NAMALWA (cell line): ENCODE measurements around the gene PLPPR2.
"Not testable (repeated sequence)": the region's sequence is repeated elsewhere in the genome, so short reads cannot be mapped to it uniquely, and the experiment has no call there.

Experiments used
- DNase-seq: peaks from one replicate; pipeline ENCODE4 v3.0.0-alpha.2; 2015; ENCODE audit warnings: low spot score

The PLPPR2 gene

DNA sequence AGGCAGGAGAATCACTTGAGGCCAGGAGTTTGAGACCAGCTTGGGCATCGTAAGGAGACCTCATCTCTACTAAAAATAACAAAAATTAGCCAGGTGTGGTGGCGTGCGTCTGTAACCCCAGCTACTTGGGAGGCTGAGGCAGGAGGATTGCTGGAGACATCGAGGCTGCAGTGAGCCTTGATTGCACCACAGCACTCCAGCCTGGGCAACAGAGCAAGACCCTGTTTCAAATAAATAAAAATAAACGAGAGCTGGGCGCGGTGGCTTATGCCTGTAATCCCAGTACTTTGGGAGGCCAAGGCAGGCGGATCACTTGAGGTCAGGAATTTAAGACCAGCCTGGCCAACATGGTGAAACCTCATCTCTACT, 15.1 kb upstream of the PLPPR2 start:
- not testable (repeated sequence) for DNase-seq

DNA sequence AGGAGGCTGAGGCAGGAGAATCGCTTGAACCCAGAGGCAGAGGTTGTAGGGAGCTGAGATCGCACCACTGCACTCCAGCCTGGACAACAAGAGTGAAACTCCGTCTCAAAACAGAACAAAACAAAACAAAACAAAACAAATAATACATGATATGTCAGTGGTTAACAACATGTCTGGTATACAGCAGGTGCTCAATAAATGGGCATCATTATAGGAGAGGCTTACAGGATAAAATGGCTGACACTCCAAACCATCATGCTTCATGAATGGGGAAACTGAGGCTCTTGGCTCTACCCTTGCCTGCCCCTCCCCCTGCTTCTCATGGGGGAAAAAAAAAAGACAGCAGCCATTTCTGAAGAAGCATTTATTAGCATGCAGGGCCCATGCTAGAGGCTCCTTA, 12.8 kb upstream of the PLPPR2 start:
- no peak for DNase-seq

DNA sequence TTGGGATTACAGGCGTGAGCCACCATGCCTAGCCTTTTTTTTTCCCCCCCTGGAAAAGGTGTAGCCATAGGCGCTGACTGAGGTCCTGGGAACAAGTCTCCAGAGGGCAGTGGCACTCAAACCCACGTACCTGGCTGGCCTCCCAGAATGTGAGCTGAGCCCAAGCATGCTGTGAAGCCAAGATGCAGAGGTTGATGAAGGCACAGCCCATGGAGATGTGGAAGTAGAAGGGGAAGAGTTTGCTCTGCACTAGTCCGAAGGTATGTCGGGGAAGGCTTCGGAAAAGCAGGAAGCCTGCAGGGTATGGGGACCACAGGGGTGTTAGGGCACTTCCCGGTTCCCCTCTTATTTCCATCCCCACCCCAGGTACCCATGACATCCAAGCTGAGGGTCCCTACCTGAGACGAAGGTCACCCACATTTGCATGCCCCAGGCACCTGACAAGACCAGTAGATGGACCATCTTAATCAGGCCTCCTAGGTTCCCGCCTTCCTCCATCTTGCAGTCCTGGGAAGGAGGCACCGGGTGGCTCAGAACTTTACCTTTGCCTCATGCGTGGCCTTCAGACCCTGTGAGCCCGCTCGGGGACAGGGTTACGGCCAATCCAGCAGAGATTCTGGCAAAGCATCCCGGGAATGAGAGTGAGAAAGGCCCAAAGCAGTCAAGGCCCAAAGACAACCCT, 10.0 kb upstream of the PLPPR2 start:
- DNase-seq = no peak

DNA sequence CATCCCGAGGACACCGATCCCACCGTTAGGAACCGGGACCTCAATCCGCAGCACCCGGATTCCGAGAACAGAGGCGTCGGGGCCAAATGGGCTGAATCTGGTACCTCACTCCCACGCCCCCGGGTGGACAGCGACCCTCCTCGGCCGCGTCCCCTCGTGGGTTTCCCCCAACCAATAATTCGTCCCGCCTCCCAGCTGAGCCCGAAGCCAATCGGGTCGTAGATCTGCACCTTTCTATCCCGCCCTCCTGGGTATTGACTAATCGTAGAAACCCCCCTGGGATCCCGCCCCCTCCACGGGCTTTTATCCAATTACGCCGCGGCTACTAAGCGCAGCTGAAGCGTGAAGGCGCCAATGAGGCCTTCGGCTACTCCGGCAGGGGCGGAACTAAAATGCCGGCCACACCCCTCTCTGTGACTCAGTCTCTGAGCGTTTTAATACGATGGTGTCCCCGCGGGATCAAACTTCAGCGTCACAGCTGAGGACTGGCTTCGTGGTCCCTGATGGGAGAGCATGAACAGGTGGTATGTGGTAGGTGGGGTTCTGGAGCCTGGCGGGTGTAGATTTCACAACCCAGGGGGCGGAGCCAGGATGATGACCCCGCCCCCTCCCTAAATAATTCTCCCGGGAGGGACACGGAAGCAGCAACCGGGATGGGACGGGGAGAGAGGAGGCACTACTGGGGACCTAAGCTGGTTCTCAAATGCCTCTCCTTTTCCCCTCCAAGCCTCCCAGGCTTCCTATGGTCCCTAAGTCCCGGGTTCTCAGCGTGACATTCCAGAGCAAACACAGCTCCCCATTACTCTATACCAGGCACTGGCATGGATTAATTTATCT, 8.9 kb upstream of the PLPPR2 start, which contains the start of the genes CCDC159 and TMEM205:
CCDC159 (plus strand) TSS at position 416 of the 837 bp plus-strand sequence; CDS start at position 504, 88 bp downstream.
TMEM205 (minus strand) TSS at position 165 of the 837 bp plus-strand sequence. CDS start 649 bp downstream, outside the sequence.
- DNase-seq = peak; percentile 100

DNA sequence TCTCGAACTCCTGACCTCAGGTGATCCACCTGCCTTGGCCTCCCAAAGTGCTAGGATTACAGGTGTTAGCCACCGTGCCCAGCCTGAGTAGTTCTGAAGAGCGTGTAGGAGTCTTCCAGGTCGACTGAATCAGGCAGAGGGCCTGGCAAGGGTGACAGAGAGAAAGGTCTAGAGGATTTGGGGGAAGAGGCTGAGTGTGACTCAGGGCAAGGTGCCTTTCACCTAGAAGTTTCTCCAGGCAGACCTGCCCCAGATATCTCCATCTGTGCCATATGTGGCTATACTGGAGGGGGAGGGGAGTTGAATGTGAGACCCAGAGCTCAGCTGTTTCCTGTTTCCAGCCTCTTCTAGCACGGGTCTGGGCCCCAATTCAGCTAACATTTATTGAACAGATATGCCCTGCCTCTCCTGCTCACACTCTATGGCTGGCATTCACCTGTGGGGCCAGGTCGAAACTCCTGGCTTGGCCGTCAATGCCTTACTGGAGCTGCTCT, 7.6 kb upstream of the PLPPR2 start:
- DNase-seq = no peak

DNA sequence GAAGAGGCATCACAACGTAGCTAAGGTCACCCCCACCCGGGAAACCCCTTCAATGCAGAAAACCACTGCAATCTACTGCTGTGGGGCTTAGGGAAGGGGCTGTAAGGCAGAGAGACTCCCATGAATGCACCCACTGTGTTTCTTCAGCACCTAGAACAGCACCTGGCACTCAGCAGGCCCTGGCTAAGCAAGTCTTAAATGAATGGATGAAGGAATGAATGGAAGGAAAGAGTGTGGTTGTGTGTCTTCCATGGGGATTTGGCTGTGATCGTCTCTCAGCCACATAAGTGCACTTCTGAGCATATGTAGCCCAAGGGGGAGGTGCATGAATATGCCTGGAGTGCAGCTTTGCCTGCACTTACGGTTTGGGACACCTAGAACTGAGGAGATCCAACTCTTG, 6.1 kb upstream of the PLPPR2 start:
- no peak for DNase-seq

DNA sequence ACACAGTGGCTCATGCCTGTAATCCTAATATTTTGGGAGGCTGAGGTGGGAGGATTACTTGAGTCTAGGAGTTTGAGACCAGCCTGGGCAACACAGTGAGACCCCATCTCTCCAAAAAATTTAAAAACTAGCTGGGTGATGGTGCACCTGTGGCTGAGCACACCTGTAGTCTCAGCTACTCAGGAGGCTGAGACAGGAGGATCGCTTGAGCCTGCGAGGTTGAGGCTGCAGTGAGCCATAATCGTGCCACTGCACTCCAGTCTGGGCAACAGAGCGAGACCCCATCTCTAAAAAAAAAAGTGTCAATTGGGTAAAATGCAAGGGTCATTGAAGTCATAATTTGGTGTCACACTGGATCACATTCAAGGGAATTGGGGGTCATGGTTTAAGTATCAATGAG, 1.1 kb upstream of the PLPPR2 start:
- DNase-seq = not testable (repeated sequence)

DNA sequence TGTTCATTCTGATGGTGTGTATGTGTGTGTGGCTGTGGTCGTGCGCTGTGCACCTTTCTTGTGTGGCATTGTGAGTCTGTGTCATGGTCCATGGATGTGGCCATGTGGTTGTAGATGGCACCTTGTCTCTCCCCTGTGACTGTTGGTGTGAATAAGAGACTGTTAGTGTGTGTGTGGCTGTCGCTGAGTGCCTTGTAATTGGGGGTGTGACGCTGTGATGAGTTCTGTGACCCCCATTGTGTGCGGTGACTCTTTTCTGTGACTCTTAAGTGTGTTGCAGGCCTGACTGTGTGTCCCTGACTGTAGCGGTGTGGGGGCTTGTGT, 804 bp downstream of the PLPPR2 start:
- no peak for DNase-seq

DNA sequence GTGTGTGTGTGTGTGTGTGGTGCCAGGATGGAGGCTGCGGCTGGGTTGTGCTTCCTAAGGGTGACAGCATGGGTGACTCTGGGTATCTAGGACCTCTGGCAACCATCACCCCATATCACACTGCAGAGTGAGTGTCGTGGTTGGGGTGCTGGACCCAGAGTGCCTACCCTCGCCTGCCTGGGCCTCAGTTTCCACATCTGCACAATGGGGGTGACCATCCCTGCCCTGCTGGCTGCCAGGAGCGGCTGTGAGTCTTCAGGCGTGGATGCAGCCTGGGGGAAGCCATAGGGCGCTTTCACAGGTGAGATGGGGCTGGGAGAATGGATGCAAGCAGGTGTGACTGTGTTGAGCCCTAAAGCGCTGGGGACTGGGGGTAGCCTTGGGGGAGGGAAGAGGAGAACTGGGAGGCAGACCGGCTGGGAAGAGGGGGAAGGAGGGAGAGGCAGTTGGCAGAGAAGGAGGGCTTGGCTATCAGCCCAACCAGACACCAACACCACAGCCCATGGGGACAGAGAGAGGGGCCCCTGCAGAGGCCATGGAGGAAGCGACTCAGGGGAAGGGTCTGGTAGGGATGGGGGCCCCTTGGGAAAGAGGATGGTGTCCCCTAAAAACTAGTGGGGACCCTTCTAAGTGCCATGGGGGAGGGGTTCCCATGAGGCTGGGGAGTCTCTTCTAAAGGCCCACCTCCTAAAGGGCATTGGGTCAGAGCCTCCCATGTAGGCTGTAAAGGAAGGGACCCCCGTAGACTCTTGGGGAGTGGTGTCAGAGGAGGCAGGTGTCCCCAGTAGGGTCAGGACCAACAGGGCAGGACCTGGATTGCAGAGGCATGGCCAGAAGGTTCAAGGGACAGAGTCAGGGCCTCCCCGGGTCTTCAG, 1.7 kb downstream of the PLPPR2 start:
- DNase-seq = no peak

DNA sequence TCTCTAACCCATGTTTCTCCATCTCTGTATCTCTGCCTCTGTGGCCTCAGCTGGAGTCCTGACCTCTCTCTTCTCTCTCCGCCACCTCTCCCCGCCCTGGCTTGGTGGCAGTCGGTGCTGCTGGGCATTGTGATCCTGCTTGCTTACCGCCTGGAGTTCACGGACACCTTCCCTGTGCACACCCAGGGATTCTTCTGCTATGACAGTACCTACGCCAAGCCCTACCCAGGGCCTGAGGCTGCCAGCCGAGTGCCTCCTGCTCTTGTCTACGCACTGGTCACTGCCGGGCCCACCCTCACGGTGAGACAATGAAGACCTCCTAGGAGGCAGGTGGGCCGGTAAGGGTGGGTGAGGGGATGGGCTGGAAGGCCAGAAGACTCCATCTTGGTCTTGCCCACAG, 4.2 kb downstream of the PLPPR2 start:
- DNase-seq = no peak

DNA sequence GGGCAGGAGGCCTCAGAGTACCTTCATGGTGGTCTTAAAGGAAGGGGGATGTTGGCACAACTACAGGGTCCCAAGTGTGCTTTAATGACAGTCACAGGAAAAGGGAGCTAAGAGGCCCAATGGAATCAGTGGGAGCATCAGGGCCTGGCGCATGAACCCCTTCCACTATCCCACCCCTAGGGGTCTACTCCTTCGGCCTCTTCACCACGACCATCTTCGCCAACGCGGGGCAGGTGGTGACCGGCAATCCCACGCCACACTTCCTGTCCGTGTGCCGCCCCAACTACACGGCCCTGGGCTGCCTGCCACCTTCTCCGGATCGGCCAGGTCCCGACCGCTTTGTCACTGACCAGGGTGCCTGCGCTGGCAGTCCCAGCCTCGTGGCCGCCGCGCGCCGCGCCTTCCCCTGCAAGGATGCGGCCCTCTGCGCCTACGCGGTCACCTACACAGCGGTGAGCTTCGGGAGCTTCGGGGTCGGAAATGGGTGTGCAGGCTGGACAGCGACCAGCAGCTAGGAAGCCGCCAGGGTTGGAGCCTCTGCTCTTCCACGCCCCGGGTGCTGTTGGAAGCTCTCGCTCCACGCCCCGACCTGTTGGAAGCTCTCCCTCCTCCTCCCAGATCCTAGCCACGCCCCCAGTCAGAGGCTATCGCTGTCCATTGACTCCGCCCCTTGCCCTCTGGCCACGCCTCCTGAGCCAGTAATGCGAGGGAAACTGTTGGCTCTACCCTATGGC, 6.0 kb downstream of the PLPPR2 start:
- peak; percentile 37 for DNase-seq

DNA sequence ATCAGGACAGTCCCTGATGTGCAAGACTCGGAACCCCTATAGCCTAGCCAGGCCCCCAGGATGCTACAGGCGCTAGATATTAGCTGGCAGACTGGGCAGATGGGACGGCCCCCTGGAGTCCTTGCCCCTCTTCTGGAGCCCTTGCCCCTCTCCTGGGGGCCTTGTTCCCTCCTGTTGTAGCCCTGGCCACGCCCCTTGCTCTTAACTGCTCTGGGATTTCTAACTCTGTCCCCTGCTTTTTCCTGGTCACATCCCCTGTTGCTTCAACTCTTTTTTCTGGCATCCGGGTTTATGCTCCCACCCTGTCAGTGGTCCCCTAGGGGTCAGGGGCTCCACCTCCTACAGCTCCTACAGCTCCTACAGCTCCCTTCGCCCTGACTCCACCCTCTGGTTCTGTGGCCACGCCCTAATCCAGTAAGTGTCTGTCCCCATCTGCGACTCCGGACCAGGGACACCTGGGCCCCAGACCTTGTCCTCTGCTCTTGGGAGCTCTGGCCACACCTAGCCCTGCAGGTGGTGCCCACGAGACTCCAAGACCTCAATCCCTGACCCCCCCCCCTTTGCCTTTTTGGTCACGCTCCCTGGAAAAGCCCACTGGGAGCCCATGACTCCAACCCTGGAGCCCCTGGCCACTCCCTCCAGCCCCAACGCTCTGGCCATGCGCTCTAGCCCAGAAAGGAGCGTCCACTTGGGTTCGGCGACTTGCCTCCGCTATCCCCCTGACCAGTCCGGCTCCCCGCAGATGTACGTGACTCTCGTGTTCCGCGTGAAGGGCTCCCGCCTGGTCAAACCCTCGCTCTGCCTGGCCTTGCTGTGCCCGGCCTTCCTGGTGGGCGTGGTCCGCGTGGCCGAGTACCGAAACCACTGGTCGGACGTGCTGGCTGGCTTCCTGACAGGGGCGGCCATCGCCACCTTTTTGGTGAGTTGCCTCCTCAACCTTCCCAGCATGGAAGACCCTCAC, 6.8 kb downstream of the PLPPR2 start:
- no peak for DNase-seq

DNA sequence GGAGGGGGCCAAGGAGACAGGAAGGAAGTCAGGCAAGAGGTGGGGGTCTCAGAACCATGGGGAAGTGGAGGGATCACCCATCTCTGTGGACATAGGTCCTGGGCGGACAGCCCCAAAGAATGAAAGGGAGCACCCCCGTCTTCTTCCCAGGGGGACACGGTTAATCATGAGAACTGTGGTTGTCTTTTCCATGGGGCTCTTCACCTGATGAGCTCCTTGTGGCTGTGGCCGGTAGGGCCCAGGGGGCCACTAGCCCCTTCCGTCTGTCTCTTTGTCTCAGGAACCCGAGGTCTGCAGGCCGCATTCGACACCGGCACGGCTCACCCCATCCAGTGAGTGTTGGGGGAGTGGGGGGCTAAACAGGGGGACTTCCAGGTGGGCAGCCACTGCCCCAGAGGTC, 8.6 kb downstream of the PLPPR2 start:
- no peak for DNase-seq

DNA sequence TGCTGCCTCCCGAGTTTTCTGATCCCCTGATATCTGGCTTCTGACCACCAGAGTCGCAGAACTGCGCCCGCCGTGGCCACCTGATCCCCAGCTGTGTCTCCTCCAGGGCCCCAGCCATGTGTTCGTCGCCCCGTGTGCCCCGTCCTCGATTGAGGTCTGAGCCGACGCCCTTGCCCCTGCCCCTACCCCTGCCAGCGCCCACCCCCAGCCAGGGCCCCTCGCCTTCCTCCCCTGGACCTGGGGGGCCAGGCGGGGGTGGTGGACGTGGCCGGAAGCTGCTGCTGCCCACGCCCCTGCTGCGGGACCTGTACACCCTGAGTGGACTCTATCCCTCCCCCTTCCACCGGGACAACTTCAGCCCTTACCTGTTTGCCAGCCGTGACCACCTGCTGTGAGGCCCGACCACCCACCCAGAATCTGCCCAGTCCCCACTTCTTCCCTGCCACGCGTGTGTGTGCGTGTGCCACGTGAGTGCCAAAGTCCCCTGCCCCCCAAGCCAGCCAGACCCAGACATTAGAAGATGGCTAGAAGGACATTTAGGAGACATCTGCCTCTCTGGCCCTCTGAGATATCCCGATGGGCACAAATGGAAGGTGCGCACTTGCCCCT, 9.2 kb downstream of the PLPPR2 start:
- DNase-seq = no peak

DNA sequence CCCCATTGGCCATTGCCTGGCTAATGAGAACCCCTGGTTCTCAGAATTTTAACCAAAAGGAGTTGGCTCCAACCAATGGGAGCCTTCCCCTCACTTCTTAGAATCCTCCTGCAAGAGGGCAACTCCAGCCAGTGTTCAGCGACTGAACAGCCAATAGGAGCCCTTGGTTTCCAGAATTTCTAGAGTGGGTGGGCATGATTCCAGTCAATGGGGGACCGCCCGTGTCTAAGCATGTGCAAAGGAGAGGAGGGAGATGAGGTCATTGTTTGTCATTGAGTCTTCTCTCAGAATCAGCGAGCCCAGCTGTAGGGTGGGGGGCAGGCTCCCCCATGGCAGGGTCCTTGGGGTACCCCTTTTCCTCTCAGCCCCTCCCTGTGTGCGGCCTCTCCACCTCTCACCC, 9.7 kb downstream of the PLPPR2 start:
- DNase-seq = no peak

DNA sequence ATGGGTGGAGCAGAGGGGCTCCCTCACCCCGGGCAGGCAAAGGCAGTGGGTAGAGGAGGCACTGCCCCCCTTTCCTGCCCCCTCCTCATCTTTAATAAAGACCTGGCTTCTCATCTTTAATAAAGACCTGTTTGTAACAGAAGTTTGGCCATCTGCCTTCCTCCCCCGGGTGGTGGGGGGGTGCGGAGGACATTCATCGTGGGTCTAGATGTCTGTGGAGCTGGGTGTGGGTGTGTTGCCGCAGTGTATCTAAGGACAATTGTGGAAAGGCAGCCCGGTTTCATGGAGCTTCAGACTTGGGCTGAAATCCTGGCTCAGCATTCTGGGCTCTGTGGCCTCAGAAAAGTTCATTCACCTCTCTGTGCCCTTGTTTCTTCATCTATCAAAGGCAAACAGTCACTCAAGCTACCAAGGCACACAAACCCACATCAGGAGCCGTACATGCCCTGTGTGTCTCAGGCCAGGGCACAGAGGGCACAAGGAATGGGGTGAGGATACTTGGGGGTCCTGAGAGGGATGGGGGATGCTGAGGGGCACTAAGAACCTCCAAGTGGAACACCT, 10.4 kb downstream of the PLPPR2 start:
- DNase-seq = no peak

DNA sequence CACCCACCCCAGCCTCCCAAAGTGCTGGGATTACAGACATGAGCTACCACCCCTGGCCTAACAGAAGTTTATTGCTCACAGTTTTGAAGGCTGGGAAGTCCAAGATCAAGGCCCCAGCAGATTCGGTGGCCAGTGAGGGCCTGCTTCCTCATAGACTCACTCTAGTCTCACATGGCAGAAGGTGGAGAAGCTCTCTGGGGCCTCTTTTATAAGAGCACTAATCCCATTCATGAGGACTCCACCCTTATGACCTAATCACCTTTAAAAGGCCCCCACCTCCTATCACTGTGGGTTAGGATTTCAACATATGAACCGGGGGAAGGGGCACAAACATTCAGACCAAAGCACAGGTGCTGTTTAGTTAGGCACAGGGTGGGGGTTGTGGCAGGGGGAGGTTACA, 12.3 kb downstream of the PLPPR2 start:
- no peak for DNase-seq

DNA sequence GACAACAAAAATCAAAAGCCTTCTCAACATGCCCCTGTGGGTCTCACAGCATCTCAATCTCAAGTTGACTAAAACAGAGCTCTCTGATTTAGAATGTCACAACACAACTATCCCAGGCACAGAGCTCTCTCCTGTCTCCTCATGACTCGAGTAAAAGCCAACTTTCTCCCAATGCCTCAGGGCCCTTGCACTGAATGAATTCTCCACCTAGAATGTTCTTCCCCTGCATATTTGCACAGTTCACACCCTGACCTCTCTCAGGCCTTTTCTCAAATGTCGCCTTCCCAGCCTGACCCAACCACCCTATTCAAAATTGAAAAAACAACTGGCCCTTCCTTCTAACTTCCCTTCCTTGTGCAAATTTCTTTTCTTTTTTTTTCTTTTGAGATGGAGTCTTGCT, 15.5 kb downstream of the PLPPR2 start:
- no peak for DNase-seq

DNA sequence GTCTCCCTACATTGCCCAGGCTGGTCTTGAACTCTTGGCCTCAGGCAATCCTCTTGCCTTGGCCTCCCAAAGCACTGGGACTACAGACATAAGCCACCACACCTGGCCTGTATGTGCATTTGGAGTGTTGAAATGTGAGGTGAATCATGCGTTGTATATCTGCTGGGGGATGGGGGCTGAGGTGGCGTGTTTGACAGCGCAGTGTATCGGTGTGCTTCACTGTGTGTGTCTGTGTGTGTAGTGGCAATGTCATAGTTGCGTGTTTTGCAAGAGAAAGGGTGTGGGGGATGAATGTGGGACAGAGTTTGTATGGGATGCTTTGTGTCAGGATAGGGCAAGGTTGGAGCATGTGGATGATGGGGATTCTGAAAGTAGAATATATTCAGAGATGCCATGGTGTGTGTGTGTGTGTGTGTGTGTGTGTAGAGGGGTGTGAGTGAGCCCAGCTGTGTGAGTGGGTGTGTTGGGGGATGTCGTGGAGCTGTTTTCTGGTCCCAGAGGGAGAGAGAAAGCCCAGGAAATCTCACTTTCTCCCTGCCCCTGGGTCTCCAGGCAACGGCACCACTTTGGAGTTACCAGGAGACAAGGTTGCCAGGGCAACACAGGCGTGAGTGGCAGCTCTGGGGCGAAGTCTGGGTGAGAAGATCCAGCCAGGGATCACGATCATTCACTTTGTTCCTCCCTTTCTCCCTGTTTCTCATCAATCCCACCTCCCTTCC, 18.1 kb downstream of the PLPPR2 start:
- DNase-seq = peak; percentile 41
